UCSD-AML1 (cell line): ENCODE measurements around the gene HPDL.

Experiments
- DNase-seq: peaks from one replicate; lab custom pipeline; 2025; ENCODE audit not compliant: unreplicated experiment; lab: John Stamatoyannopoulos, UW

HPDL gene

DNA sequence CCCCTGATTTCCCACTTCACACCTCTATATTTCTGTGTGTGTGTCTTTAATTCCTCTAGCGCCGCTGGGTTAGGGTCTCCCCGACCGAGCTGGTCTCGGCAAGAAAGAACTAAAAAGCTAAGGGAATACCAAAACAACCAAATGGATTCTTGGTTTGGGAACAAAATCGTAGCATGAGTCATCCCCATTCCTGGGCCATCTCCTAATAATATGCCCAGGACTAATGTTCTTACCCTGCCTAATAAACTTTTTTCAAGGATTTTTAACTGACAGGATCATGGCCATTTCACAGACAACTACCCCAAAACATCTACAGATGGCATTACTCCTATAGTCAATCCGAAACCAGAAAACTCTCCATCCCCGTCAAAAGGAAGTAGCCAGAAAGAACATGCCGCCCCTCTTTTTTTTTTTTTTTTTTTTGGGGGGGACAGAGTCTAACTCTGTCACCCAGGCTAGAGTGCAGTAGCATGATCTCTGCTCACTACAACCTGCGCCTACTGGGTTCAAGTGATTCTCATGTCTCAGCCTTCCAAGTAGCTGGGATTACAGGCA, 4.1 kb upstream of the HPDL start:
- DNase-seq = no peak

DNA sequence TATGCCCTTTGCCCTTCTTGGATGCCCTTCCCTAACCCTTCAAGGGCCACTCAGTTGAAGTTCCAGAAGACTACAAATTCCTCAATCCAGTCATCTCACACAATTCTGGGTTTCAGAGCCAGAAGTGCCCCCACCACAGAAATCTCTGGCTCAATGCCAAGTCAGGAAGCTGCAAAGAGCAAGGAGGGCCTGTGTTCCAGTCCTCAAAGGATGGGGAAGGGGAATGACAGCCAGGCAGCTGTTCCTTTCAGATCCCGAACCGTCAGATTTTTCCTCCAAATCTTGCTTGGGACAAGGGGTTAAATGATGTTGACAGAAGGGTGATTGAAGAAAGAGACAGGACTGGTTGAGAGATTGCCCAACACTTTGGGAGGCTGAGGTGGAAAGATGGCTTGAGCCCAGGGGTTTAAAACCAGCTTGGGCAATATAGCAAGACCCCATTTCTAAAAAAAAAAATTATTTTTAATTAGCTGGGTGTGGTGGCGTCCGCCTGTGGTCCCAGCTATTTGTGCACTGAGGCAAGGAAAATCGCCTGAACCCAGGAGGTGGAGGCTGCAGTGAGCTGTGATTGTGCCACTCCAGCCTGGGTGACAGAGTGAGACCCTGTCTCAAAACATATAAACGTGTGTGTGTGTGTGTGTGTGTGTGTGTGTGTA, 716 bp upstream of the HPDL start:
- no peak for DNase-seq

DNA sequence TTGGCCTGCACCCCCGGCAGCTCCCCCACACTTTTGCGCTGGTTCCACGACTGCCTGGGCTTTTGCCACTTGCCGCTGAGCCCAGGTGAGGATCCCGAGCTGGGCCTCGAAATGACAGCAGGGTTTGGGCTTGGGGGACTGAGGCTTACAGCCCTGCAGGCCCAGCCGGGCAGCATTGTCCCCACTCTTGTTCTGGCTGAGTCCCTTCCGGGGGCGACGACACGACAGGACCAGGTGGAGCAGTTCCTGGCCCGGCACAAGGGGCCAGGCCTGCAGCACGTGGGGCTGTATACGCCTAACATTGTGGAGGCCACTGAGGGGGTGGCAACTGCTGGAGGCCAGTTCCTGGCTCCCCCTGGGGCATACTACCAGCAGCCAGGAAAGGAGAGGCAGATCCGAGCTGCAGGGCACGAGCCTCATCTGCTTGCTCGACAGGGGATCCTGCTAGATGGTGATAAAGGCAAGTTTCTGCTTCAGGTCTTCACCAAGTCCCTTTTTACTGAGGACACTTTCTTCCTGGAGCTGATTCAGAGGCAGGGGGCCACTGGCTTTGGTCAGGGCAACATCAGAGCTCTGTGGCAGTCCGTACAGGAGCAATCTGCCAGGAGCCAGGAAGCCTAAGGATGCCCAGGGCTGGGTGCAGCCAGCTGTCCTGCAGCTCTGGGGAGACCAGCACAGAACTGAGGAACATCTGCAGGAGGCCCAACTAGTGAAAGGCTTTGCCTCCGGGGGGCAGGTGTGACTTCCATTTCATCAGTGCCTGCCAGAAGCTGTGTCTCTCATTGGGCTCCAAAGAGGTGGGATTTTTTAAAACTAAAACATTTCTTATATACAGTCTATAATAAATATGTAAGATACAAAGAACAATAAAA, 1.2 kb downstream of the HPDL start:
- DNase-seq = no peak

DNA sequence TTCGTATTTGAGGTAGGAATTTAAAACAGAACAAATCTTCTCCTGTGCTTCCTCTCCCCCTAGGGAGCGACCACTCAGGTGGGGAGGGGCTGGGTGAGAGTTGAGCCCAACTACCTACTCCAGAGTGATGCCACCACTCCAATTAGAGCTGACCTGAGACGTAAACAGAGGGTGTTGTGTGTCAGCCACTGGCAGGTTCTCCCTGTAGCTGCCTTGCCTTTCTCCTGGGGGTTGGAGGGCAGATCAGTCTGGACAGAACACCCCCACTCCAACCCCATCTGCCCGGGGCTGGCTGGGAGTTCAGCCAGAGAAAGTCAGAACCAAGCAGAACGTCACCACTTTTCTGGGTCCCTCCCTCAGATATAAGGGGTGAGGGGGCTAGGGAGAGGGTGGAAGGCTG, 2.0 kb downstream of the HPDL start:
- no peak for DNase-seq

DNA sequence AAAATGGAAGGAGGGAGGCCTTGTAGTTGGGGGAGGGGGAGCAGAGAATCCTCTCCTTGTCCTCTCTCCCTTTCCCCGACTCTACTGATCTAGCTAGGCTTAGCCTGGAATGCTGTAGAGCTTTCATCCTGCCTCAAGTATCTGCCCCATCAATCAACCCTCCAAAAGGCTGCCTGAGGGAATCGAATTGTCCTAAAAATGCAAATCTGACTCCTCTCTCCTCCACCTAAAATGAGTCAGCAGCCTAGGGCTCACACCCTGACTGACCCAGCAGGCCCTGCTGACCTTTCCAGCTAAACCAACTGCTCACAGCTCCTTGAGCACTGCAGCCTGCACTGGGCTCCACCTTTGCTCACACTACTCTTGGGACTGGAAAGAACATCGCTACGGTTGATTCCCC, 2.8 kb downstream of the HPDL start:
- DNase-seq = no peak

DNA sequence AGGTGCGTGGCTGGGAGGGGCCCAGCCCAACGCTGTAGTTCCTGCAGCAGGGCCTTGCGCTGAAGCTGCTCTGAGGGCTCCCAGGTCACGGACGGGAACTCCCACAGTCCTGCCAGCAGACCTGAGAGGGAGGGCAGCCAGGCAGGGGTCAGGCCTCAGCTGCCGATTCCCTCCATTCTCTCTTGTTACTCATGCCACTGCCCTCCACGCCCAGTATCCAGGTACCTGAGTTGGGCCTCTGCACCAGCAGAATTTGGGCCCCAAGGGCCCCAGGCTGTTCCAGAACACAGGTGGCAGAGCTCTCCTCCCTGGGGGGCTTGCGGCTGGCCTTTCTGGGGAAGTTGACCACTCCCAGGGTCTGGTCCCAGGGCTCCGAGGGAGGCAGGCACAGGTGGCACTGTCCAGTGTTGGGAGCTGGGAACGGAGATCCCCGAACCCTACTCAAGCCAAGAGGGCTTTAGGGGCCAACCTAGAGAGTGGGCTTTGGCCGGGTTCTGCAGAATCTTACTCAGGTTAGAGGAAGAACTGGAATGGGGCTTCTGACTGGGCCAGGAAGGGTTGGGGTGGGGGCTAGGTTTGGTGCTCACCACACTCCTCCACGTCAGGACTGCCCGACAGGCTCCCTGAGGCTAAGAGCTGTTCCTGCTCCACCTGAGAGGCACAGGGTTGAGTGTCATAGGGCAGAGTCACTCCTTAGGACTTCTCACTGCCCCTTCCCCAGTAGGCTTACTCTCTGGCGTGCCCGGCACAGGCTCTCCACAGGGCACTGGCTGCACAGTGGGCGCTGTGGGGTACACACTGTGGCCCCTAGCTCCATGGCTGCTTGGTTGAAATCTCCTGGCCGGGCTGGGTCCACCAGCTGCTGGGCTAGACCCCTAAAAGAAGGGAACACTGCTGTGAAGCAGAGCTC, 5.0 kb downstream of the HPDL start:
- DNase-seq = no peak

DNA sequence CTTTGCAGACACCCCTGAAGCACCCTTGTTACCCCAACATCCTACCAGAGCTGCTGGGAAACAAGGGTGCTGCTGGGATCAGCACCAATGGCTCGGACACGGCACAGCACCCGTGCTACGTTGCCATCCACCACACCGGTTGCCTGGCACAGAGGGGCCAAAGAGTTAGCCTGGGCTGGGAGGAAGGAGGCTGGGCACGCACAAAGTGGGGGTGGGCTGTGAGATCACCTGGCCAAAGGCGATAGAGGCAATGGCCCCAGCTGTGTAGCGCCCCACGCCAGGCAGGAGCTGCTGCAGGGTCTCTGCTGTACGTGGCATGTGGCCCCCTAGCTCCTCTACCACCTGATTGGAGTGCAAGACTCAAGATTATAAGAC, 5.6 kb downstream of the HPDL start:
- DNase-seq = no peak

DNA sequence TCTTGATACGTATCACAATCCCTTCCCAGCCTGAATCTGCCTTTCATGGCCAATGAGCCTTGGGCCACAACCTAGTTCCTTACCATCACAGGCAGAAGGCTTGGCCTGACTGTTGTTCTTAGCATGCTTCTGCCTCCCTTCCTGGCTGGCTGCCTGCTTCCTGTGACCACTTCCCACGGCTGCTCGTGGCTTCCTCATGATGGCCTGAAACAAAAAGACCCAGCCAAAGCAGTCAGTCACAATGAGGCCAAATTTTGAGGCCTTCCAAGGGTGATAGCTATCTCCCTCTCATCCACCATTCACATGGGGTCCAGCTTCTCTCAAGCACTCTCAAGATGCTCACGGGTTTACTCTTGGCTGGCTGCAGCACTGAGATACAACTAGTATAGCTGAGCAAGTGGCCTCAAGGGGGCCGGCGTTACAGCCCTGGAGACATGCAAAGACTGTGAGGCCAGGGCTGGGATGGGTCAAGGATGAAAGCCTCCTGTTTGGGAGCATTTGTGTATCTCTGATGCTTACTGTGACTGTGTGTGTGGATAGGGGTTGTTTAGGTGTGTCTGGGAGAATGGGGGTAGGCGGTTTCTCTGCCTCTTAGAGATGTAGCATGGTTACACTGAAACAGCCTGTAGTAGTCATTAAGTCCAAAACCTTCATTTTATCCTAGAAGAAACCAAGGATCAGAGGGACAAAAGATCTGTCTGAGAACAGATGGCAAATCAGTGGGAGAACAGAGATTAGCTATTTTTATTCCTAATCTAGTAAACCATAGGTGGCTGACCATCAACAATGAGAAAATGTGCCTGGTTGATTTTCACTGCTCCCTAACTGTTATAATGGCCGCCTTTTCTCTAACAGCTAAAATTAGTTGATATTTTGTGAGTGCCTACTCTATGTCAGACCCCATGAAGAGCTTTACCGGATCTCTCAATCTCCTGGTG, 7.9 kb downstream of the HPDL start:
- peak; percentile 69 for DNase-seq

DNA sequence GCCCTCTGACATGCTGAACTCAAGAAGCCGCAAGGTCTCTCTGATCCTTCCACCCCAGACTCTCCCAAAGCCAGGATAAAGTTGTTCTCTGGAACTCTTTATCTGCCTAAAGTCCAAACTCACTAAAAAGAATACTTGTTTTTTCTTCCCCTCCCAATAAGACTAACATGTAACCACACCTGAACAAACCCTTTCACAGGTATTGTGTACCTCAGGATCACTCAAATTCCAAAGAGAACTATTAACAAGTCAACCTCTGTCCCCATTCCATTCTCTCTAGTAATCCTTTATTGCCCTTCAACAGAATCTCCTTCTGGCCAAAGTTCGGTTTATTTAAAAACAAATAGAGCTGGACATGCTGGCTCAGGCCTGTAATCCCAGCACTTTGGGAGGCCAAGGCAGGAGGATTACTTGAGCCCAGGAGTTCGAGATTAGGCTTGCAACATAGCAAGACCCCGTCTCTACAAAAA, 9.2 kb downstream of the HPDL start:
- no peak for DNase-seq

DNA sequence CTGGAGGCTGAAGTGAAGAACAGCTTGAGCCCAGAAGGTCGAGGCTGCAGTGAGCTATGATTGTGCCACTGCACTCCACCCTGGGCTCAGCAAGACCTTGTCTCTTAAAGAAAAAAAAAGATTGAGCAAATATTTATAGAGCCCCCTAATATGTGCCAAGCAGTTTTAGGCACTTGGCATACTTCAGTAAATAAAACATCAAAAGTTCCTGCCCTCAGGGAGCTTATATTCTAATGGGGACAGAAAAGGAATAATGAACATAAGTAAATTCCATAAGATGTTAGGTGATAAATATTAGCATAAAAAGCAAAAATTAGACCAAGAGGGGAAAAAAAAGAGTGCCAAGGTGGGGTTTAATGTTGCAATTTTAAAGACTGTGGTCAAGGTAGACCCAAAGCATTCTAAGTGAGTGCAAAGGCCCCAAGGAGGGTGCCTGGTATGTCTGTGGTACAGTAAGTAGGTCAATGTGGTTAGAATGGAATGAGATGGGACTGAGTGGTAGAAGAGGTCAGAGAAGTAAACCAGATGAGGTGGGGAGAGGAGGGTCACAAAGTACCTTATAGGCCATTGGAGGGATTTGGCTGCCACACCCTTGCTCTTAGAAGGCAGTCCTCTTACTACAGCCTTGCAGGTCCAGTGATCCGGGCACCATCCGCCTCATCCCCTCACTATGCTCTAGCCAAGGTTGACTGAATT, 11.1 kb downstream of the HPDL start:
- no peak for DNase-seq

DNA sequence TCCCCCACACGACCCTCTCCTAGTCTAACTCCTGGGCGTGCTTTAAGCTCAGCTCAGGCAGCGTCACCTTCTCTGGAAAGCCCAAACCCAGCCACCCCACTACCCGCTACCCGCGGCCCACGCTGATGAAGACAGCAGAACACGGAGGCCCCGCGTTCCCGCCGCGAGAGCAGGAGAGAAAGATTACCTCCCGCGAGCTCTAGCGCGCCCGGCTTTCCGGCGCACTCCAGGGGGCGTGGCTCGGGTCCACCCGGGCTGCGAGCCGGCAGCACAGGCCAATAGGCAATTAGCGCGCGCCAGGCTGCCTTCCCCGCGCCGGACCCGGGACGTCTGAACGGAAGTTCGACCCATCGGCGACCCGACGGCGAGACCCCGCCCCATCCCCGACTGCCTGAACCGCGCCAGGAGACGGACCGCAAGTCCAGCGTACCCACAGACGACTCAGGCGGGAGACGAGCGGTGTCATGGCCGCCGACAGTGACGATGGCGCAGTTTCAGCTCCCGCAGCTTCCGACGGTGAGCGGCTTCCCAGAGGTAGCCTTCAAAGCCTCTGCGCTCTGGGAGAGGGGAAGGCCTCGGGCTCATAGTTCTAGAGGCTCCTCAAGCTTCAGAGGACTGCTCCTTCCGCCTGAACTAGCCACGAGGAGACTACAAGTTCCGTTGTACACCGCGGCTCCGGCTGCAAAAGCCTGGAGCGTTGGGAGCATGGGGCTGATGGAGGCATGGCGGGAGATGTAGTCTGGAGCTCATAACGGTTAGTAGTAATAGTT, 13.3 kb downstream of the HPDL start, which contains the start of the genes MUTYH and TOE1:
TSS of gene MUTYH (minus strand) at position 652 of the 770 bp plus-strand sequence. CDS start 5,935 bp downstream, outside the sequence.
TSS of gene TOE1 (plus strand) at position 382 of the 770 bp plus-strand sequence. CDS start at position 465, 83 bp downstream.
- peak; percentile 96 for DNase-seq

DNA sequence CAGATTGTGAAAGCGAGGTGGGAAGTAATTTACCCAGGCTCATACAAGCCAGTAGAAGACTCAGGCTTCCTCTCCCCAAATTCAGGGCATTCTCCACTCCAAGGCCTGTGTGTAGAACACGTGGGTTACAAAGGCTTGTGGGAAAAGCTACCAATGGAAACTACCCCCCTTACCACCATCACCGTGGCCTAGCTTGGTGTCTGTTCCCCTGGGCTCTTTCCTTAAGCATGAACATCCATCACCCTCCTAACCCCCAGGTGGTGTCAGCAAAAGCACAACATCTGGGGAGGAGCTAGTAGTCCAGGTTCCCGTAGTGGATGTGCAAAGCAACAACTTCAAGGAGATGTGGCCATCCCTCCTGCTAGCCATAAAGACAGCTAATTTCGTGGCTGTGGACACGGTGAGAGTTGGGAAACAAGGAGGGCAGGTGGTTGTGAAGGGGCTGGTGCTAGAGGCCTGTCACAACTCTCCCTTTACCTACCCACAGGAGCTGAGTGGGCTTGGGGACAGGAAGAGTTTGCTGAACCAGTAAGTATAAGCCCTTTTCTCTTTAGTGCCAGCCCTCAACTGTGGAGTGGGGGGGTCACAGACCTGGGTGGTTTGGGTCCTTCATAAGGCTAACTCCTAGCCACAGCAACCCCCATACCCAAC, 14.2 kb downstream of the HPDL start:
- DNase-seq = no peak

DNA sequence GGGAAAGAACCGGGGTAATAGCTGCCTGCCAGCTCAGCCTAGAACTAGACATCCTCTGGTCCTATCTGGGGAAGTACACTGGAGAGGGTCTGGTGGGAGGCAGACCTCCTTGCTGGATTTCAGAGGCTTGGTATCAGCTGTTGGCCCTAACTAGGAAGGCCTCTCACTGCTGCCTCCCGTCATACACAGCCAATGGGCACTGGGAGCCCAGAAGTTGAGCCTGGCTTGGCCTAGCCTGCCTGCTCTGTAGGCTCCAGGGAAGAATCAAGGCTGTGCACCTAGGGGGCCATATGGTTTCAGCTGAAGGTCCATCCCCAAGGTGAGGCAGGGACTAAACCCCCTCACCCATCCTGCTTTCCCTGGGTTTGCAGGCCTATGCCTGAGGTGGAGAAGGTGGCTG, 17.8 kb downstream of the HPDL start:
- DNase-seq = no peak

DNA sequence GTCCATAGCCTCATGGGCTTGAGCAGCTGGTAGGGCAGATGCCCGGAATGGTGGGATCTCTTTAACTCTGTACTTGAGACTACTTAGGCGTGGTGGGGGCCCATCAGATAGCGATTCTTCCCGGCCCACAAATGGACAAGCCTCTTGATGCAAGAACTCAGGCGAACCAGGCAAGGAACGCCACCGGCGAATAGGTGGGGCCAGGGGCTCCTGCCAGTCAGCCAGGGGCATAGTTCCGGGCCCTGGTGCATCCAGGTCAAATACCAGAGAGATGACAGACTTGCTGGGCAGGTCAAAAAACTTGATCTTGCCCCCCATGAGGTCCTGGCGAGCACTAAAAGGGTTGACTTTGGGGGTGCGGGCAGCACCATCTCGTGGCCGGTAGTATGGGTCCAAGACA, 18.3 kb downstream of the HPDL start:
- no peak for DNase-seq

DNA sequence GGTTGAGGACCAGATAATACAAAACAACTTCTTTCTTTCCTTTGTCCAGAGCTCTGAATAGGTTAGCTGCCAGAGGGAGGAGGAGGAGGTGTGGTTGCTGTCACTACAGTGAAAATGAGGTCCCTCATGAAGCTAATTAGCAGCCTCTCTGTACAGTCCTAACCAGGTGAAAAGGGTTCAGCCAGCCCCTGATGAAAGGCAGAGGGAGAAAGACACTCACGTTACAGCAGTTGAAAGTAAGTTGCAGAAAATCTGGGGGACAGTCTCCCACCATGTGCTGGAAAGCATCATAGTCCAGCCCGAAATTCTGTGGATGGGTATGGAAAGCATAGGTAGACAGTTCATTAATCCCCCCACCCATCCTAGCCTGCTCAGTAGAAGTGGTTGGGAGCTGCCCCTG, 19.8 kb downstream of the HPDL start:
- no peak for DNase-seq

DNA sequence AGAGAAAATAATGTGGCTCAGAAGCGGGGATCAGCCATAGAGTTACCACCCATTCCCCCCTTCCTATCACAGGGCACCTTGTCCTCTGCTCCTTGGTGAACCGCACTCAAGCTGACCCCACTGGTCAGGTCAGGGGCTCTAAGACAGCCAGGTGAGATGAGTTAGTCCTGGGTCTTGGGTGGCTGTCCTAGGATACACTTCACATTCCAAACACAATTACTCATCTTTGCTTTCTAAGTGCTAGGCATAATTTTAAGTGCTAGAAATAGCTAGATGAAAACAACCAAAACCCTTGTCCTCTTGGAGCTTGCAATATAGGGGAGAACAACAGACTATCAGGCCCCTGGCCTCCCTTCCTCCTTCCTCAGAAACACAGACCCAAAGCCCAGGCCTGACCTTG, 21.3 kb downstream of the HPDL start:
- no peak for DNase-seq

DNA sequence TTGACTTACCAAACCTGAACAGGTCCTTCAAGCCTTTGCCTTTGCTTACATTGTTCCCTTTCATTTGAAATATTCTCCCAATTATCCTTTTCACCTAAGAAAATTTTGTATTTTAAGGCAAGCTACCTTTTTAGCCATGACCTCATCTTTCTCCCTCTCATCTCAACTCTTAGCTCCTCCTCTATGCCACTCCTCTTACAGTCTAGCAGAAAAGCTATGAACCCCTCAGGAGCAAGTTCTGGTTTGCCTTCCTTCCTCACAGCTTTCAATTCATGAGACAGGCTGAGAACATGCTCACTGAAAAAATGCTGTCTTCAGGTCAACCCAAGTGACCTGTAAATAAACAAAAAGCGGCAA, 21.9 kb downstream of the HPDL start:
- no peak for DNase-seq
